Breast epithelium (tissue), 4 donors: ENCODE data around the gene SYTL1. TPM values are rescaled to one million over a fixed set of nuclear protein-coding genes. Genes with fewer than 3 reads are reported as not detected.

Experiments used
- DNase-seq, 2 donors: peaks; one replicate each; pipeline ENCODE4 v3.0.0-alpha.2; 2019; ENCODE audit warnings: low spot score in 2 of 2
- H3K27ac ChIP-seq, 2 donors: fragments of 200-600 bp; sonication (generic) in 1 of 2; one replicate each; pipeline ENCODE4 v1.5.1; 2016 to 2019; ENCODE audit warnings: mild to moderate bottlenecking in 1 of 2
- H3K27me3 ChIP-seq, 2 donors: fragments of 200-600 bp; sonication (generic) in 1 of 2; one replicate each; pipeline versions ENCODE4 v1.5.1 to v1.6.0; 2017 to 2019; ENCODE audit warnings: control low read depth in 1 of 2, mild to moderate bottlenecking in 1 of 2
- H3K36me3 ChIP-seq: fragments of 200-600 bp; one replicate; pipeline ENCODE4 v1.5.1; 2019
- H3K4me1 ChIP-seq, 2 donors: fragments of 200-600 bp; sonication (generic); one replicate each; pipeline ENCODE4 v1.5.1; 2016 to 2019; ENCODE audit warnings: control low read depth in 1 of 2
- H3K4me3 ChIP-seq, 3 donors: fragments of 200-600 bp; sonication (generic); 1 replicate in 2 of 3; 2 replicates in 1 of 3; pipeline ENCODE4 v1.5.1; 2016 to 2019; ENCODE audit warnings: mild to moderate bottlenecking in 3 of 3, moderate library complexity in 2 of 3
- H3K9me3 ChIP-seq, 2 donors: fragments of 200-600 bp; sonication (generic) in 1 of 2; one replicate each; pipeline ENCODE4 v1.5.1; 2016 to 2019; ENCODE audit warnings: control low read depth in 1 of 2
- POLR2A ChIP-seq: fragments of 450-650 bp; IDR thresholded peaks from one replicate; pipeline ENCODE4 v1.6.1; 2016; ENCODE audit warnings: antibody characterized with exemption, mild to moderate bottlenecking, moderate library complexity
- POLR2AphosphoS5 ChIP-seq, 3 donors: sonication (generic); formaldehyde crosslinking; IDR thresholded peaks; one replicate each; pipeline ENCODE4 v1.6.1; 2017; ENCODE audit warnings: antibody characterized with exemption in 3 of 3
- intact Hi-C: fragments of 100-400 bp; cut with DNase I; formaldehyde crosslinking; loops from one replicate; pipeline ENCODE4 v1.15.1; 2023; ENCODE audit warnings: low total_unique reads
- total RNA-seq, 3 donors: library from RNA; depleted of rRNA; stranded (reverse); fragments of >200 nt; gene quantifications; one replicate each; pipeline ENCODE4 v1.1.0, GENCODE V29; 2016
- TF ChIP-seq, protein P1 (sequence below), 3 donors: fragments of 450-650 bp; IDR thresholded peaks; one replicate each; pipeline ENCODE4 v1.5.1; 2016 to 2017; ENCODE audit warnings: antibody characterized with exemption in 3 of 3, mild to moderate bottlenecking in 3 of 3, moderate library complexity in 3 of 3

SYTL1 gene
- total RNA-seq, 3 donors from 2014 or later: 0.96 to 33.1 (median 22.3) TPM

DNA sequence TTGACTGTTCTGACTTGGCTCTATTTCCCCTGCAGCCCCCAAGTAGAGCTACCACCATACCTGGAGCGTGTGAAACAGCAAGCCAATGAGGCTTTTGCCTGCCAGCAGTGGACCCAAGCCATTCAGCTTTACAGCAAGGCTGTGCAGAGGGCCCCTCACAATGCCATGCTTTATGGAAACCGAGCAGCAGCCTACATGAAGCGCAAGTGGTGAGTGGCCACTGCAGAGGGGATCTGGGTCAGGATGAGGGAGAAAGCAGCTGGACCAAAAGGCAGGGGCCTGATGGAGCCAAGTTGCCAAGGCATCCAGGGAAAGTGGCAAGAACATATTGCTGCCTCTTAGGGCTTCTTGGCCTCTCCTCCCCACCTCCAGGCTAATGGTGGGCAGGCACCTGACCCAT is 43.9 kb upstream of the SYTL1 start:
- DNase-seq: no peak
- H3K9me3 ChIP-seq: no peaks in the 10 kb centered on the region
- no peaks in the 10 kb centered on the region for H3K27me3 ChIP-seq
- intact Hi-C loops: no loop called here
- TF ChIP-seq POLR2AphosphoS5 (IDR thresholded peaks at IDR 0.05) (no peak), POLR2A (no peak)
- TF ChIP-seq, protein P1, sequence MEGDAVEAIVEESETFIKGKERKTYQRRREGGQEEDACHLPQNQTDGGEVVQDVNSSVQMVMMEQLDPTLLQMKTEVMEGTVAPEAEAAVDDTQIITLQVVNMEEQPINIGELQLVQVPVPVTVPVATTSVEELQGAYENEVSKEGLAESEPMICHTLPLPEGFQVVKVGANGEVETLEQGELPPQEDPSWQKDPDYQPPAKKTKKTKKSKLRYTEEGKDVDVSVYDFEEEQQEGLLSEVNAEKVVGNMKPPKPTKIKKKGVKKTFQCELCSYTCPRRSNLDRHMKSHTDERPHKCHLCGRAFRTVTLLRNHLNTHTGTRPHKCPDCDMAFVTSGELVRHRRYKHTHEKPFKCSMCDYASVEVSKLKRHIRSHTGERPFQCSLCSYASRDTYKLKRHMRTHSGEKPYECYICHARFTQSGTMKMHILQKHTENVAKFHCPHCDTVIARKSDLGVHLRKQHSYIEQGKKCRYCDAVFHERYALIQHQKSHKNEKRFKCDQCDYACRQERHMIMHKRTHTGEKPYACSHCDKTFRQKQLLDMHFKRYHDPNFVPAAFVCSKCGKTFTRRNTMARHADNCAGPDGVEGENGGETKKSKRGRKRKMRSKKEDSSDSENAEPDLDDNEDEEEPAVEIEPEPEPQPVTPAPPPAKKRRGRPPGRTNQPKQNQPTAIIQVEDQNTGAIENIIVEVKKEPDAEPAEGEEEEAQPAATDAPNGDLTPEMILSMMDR (IDR thresholded peaks at IDR 0.05): no peak
- H3K36me3 ChIP-seq: peaks cover 4% of the 10 kb centered on the region
- H3K27ac ChIP-seq: peak overlapping the region; percentile 91 to 94
- H3K4me3 ChIP-seq: no peak overlapping the region
- peaks cover 23% of the 10 kb centered on the region in 2 donors for H3K4me1 ChIP-seq

DNA sequence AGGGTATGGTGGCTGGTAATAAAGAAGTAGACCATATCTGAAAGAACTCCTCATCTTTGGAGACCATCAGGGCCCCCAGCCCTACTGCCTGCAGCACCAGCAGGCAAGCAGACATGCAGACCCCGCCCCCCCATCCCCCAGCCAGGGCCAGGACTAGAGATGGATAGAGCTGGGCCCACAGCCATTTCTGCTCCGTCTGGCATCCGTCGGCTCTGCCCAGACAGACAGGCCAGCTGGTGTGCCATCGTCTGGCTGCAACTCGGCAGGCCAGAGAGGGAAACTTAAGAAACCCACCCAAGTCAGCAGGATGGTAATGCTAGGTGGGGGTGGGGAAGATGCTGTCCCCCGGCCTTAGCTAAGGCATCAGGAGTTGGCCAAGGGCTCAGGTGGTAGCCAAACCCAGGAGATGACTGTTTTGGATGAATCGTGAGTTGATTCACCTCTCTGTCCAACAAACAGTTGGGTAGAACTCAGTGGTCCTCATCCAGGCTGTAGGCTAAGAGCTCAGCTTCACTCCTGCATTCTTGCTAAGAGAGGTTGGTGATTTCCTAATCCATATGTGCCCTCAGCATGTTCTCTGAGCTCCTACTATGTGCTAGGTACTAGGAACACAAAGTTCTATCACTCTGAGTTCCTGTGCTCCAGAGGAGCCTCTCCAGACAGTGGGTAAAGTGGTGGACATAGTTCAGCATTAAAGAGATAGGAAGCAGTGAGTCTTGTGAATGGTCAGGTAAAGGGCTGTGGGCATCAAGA is 43.0 kb upstream of the SYTL1 start:
- Histone ChIP-seq H3K27ac (peak overlapping the region; percentile 91 to 94), H3K36me3 (peaks cover 4% of the 10 kb centered on the region), H3K9me3 (no peaks in the 10 kb centered on the region), H3K4me1 (peaks cover 23% of the 10 kb centered on the region in 2 donors), H3K27me3 (no peaks in the 10 kb centered on the region), H3K4me3 (no peak overlapping the region)
- no peak for DNase-seq
- TF ChIP-seq POLR2A: no peak
- TF ChIP-seq, protein P1 (IDR thresholded peaks at IDR 0.05): no peak
- no peak for TF ChIP-seq POLR2AphosphoS5 (IDR thresholded peaks at IDR 0.05)
- intact Hi-C loops: no loop called here

DNA sequence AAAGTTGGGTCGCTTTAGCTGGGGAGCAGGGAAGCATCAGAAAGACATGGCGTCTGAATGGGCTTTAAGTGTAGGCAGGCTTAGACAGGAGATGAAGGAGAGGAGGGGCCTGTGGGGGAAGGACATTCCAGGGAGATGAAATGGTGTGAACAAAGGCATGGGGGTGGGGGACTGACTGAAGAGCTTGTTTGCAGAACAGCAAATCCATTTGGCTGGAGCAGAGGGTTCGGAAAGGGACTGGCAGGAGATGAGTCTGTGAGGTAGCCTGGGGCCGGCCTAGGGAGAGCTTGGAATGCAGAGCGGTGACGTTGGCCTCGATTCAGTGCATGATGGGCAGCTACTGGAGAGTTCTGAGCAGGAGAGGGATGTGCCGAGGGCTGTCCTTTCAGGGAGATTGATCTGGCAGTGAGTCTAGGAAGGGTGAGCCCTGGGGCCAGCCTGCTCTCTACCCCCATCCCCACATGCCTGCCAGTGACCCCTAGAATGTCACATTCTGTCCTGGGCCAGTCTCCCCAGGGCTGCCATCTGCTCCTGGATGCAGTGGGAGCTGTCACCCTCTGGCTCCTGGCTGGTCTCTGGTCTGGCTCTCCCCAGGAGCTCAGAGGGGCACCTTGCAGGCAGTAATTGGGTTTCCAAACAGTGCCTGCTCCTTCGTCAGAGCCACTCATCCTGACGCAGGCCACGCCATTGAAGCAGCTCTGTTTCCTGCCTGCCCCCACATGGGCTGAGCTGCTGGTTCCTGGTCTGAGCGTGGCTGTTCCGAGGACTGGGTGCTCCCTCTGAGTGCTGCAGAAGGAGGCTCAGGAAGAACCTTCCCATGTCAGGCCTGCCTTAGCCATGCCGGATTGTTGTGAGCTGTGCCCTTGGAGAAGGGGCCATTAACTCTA is 42.2 kb upstream of the SYTL1 start:
- Histone ChIP-seq H3K4me3 (peak overlapping the region in 1 of 3 donors; percentile 1), H3K9me3 (no peaks in the 10 kb centered on the region), H3K27ac (peak overlapping the region; percentile 91 to 94), H3K4me1 (peaks cover 23% of the 10 kb centered on the region in 2 donors), H3K36me3 (no peaks in the 10 kb centered on the region), H3K27me3 (no peaks in the 10 kb centered on the region)
- peak; percentile 93 to 97 for DNase-seq
- intact Hi-C loops: loop anchor here (5.0 to 10.0 kb wide), 3 partner anchors 65 to 882 kb away; partner anchors contain the start of genes GPR3 and MAP3K6
- no peak for TF ChIP-seq POLR2A
- TF ChIP-seq POLR2AphosphoS5 (IDR thresholded peaks at IDR 0.05): peak in 2 of 3 donors; percentile 41 to 49

DNA sequence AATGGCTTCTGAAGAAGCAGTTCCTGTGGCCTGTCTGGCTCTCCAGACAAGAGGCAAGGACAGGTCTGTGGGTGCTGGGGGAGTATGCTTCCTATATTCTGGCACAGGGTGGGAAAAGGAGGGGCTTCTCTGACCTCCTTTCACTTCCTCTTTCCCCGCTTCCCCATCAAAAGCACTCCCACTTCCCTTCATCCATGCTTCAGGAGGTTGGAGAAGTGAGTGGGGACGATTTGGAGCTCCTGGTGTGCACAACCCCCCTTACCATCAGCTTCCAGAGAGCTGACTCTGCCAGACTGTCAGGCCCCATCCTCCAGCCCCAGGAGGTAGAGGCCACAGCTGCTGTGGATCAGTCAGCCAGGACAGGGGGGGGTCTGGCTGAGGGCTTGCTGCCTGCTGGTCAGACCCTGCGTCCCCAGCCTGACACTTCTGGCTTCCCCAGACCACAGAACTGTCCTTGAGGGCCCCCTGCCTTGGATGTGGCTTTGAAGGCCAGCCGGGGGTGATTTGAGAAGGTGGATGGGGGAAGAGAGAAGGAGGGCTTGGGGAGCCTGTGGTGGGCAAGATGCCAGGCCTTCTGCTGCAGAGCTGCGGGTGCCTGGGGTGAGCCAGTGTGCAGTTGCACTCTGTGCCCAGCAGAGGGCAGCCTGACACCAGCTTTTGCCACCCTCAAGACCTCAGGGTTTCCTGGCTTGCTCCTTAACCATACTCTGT is 41.3 kb upstream of the SYTL1 start:
- TF ChIP-seq POLR2A (no peak), POLR2AphosphoS5 (IDR thresholded peaks at IDR 0.05) (peak; percentile 44 to 55 (median 50))
- TF ChIP-seq, protein P1 (IDR thresholded peaks at IDR 0.05): peak; percentile 99
- Histone ChIP-seq H3K27ac (peak overlapping the region; percentile 91 to 94), H3K4me1 (peaks cover 23% of the 10 kb centered on the region in 2 donors), H3K36me3 (no peaks in the 10 kb centered on the region), H3K4me3 (no peak overlapping the region), H3K9me3 (no peaks in the 10 kb centered on the region), H3K27me3 (no peaks in the 10 kb centered on the region)
- intact Hi-C loops: loop anchor here (5.0 to 10.0 kb wide), 3 partner anchors 64 to 883 kb away; partner anchors contain the start of genes GPR3 and MAP3K6
- DNase-seq: peak; percentile 80 to 82

DNA sequence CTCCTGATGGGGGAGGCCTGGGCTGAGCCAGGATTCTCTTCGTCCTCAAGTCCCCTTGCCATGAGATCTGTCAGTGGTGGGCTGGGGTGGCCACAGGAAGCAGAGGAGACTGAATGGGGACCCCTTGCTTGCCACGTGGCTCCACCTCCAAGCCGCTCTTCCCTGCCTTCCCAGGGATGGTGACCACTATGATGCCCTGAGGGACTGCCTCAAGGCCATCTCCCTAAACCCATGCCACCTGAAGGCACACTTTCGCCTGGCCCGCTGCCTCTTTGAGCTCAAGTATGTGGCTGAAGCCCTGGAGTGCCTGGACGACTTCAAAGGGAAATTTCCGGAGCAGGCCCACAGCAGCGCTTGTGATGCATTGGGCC is 40.8 kb upstream of the SYTL1 start:
- intact Hi-C loops: loop anchor here (5.0 to 10.0 kb wide), 3 partner anchors 64 to 884 kb away; partner anchors contain the start of genes GPR3 and MAP3K6
- TF ChIP-seq POLR2A: no peak
- DNase-seq: no peak
- no peak overlapping the region for H3K4me3 ChIP-seq
- H3K36me3 ChIP-seq: no peaks in the 10 kb centered on the region
- peak overlapping the region; percentile 91 to 94 for H3K27ac ChIP-seq
- no peaks in the 10 kb centered on the region for H3K9me3 ChIP-seq
- peaks cover 23% of the 10 kb centered on the region in 2 donors for H3K4me1 ChIP-seq
- no peaks in the 10 kb centered on the region for H3K27me3 ChIP-seq
